Measurements from ENCODE around the gene BHLHA15. TPM values are rescaled to one million over a fixed set of nuclear protein-coding genes. Genes with fewer than 3 reads are reported as not detected.

Gene BHLHA15
- total RNA-seq, 1 experiment from 2014 or later: 3.4 TPM

- Mint-ChIP-seq H3K4me1 (ENCODE audit: low read depth, unreplicated experiment) (peaks cover 7% of the 10 kb centered on the region), H3K27ac (ENCODE audit: unreplicated experiment) (no peak overlapping the region), H3K9me3 (ENCODE audit: unreplicated experiment) (no peaks in the 10 kb centered on the region), H3K4me3 (ENCODE audit: unreplicated experiment) (no peak overlapping the region), H3K36me3 (ENCODE audit: insufficient read depth, unreplicated experiment) (peaks cover 8% of the 10 kb centered on the region), H3K27me3 (ENCODE audit: insufficient read depth, unreplicated experiment) (no peaks in the 10 kb centered on the region)
- CTCF ChIA-PET: interaction anchor here (0.6 kb wide), 1 partner anchor 226 kb away, joined by 3 read pairs; the partner anchor contains the start of gene BAIAP2L1
- Histone ChIP-seq H3K36me3 (ENCODE audit: control insufficient read depth, insufficient read depth, low read length) (no peaks in the 10 kb centered on the region; the same call in 1 of the 2 replicates), H3K9me3 (no peaks in the 10 kb centered on the region), H3K4me1 (0 out of 2 replicates have a peak, but pooled peaks cover 3% of the 10 kb centered on the region), H3K27me3 (replicated peaks; ENCODE audit: control insufficient read depth, insufficient read depth, low read length) (no peaks in the 10 kb centered on the region), H3K4me3 (ENCODE audit: low read depth, low read length) (no peak overlapping the region)
- POLR2A ChIA-PET: no interaction called here
- intact Hi-C loops (cut with micrococcal nuclease; ENCODE audit: unreplicated experiment): no loop called here
- DNase-seq: no peak
- BruUV-seq (replicated peaks): no TSS peak
- no peak for TF ChIP-seq CTCF (IDR thresholded peaks at IDR 0.05; ENCODE audit: insufficient read depth in 1 of 2, low read depth in 1 of 2, low read length in 1 of 2, severe bottlenecking in 1 of 2, unreplicated experiment in 1 of 2)
These were observed 35.8 kb upstream of the BHLHA15 start for GRCh38 chr7:98175260-98175940.

- Mint-ChIP-seq H3K9me3 (ENCODE audit: unreplicated experiment) (no peaks in the 10 kb centered on the region), H3K36me3 (ENCODE audit: insufficient read depth, unreplicated experiment) (peaks cover 10% of the 10 kb centered on the region), H3K4me3 (ENCODE audit: unreplicated experiment) (no peak overlapping the region), H3K27ac (ENCODE audit: unreplicated experiment) (no peak overlapping the region), H3K4me1 (ENCODE audit: low read depth, unreplicated experiment) (peaks cover 7% of the 10 kb centered on the region), H3K27me3 (ENCODE audit: insufficient read depth, unreplicated experiment) (no peaks in the 10 kb centered on the region)
- ChIA-PET POLR2A (no interaction called here), CTCF (no interaction called here)
- intact Hi-C loops (cut with micrococcal nuclease; ENCODE audit: unreplicated experiment): no loop called here
- no TSS peak for BruUV-seq (replicated peaks)
- no peaks in the 10 kb centered on the region for H3K9me3 ChIP-seq
- no peaks in the 10 kb centered on the region; the same call in 1 of the 2 replicates for H3K36me3 ChIP-seq (ENCODE audit: control insufficient read depth, insufficient read depth, low read length)
- no peaks in the 10 kb centered on the region for H3K27me3 ChIP-seq (replicated peaks; ENCODE audit: control insufficient read depth, insufficient read depth, low read length)
- no peak overlapping the region for H3K4me3 ChIP-seq (ENCODE audit: low read depth, low read length)
- no peak for DNase-seq
- TF ChIP-seq CTCF (IDR thresholded peaks at IDR 0.05; ENCODE audit: insufficient read depth in 1 of 2, low read depth in 1 of 2, low read length in 1 of 2, severe bottlenecking in 1 of 2, unreplicated experiment in 1 of 2): no peak
- 0 out of 2 replicates have a peak, but pooled peaks cover 3% of the 10 kb centered on the region for H3K4me1 ChIP-seq
These were observed 33.7 kb upstream of the BHLHA15 start for GRCh38 chr7:98177553-98177952.

GRCh38 chr7:98178321-98178720 lies 32.9 kb upstream of the BHLHA15 start:
- Mint-ChIP-seq H3K27me3 (ENCODE audit: insufficient read depth, unreplicated experiment) (no peaks in the 10 kb centered on the region), H3K4me3 (ENCODE audit: unreplicated experiment) (no peak overlapping the region), H3K9me3 (ENCODE audit: unreplicated experiment) (no peaks in the 10 kb centered on the region), H3K4me1 (ENCODE audit: low read depth, unreplicated experiment) (peaks cover 7% of the 10 kb centered on the region), H3K27ac (ENCODE audit: unreplicated experiment) (no peak overlapping the region), H3K36me3 (ENCODE audit: insufficient read depth, unreplicated experiment) (peaks cover 10% of the 10 kb centered on the region)
- intact Hi-C loops (cut with micrococcal nuclease; ENCODE audit: unreplicated experiment): no loop called here
- no TSS peak for BruUV-seq (replicated peaks)
- no peak for TF ChIP-seq CTCF (IDR thresholded peaks at IDR 0.05; ENCODE audit: insufficient read depth in 1 of 2, low read depth in 1 of 2, low read length in 1 of 2, severe bottlenecking in 1 of 2, unreplicated experiment in 1 of 2)
- no peaks in the 10 kb centered on the region for H3K27me3 ChIP-seq (replicated peaks; ENCODE audit: control insufficient read depth, insufficient read depth, low read length)
- no peak for DNase-seq
- no peak overlapping the region for H3K4me3 ChIP-seq (ENCODE audit: low read depth, low read length)
- no peaks in the 10 kb centered on the region for H3K4me1 ChIP-seq
- no peaks in the 10 kb centered on the region; the same call in 1 of the 2 replicates for H3K36me3 ChIP-seq (ENCODE audit: control insufficient read depth, insufficient read depth, low read length)
- POLR2A ChIA-PET: no interaction called here
- H3K9me3 ChIP-seq: no peaks in the 10 kb centered on the region
- CTCF ChIA-PET: no interaction called here
